ENCODE data around the gene ZNF689. TPM values are rescaled to one million over a fixed set of nuclear protein-coding genes. Genes with fewer than 3 reads are reported as not detected.

The ZNF689 gene
- total and polyA plus RNA-seq, 2 of the 13 experiments (the other 11 are each of a cell fraction or from before 2014, with no cell fraction given) = 9.7 to 19.5 TPM

DNA sequence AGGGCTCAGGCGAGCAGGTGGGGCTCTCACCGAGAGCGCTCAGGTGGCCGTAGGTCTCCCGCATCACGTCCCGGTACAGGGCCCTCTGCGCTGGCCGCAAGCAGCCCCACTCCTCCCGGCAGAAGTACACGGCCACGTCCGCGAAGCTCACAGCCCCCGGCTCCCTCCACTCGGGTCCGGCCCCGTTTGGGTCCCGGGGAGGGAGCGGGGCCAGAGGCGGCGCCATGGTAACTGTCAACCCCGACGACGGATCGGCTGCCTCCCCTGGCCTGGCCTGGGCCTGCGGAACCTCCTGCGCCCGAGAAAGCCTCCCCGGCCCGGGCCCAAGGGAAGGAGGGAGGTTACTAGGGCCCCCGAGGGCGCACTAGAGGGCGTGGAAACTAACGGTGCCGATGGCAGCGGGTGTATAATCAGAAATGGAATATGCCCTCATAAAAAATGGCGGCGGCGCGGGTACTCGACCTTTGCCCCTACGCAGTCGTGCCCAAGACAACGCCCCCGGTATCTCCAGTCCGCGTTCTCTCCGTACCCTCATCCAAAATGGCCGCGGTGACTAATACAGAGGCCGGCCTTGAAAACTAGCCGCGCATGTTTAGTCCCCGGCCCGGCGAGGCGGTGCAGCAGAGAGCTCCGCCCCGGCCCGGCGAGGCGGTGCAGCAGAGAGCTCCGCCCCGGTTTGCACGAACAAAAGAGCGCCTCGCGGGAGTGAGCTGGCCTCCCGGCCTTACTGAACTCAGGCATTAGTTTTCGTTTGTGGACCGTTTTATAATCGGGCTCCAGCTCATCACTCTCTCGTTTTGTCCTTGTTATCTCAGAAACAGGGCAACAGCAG, 52.0 kb downstream of the ZNF689 start, which contains the start of gene ZNF764 (continued):
- TF ChIP-seq, protein P1, sequence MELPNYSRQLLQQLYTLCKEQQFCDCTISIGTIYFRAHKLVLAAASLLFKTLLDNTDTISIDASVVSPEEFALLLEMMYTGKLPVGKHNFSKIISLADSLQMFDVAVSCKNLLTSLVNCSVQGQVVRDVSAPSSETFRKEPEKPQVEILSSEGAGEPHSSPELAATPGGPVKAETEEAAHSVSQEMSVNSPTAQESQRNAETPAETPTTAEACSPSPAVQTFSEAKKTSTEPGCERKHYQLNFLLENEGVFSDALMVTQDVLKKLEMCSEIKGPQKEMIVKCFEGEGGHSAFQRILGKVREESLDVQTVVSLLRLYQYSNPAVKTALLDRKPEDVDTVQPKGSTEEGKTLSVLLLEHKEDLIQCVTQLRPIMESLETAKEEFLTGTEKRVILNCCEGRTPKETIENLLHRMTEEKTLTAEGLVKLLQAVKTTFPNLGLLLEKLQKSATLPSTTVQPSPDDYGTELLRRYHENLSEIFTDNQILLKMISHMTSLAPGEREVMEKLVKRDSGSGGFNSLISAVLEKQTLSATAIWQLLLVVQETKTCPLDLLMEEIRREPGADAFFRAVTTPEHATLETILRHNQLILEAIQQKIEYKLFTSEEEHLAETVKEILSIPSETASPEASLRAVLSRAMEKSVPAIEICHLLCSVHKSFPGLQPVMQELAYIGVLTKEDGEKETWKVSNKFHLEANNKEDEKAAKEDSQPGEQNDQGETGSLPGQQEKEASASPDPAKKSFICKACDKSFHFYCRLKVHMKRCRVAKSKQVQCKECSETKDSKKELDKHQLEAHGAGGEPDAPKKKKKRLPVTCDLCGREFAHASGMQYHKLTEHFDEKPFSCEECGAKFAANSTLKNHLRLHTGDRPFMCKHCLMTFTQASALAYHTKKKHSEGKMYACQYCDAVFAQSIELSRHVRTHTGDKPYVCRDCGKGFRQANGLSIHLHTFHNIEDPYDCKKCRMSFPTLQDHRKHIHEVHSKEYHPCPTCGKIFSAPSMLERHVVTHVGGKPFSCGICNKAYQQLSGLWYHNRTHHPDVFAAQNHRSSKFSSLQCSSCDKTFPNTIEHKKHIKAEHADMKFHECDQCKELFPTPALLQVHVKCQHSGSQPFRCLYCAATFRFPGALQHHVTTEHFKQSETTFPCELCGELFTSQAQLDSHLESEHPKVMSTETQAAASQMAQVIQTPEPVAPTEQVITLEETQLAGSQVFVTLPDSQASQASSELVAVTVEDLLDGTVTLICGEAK (IDR thresholded peaks at IDR 0.05) = no peak
- TF ChIP-seq, protein P1 (CRISPR knock-in tag; IDR thresholded peaks at IDR 0.05) = peak; percentile 81
- TF ChIP-seq ZNF552 (CRISPR knock-in tag; IDR thresholded peaks at IDR 0.05; ENCODE audit: borderline replicate concordance) (no peak; the same call in 1 of the 2 replicates), ZNF343 (CRISPR knock-in tag; IDR thresholded peaks at IDR 0.05) (peak; percentile 39; the same call in 1 of the 2 replicates), ZNF207 (IDR thresholded peaks at IDR 0.05; ENCODE audit: borderline replicate concordance) (no peak), HOMEZ (CRISPR knock-in tag; IDR thresholded peaks at IDR 0.05; ENCODE audit: low read depth) (peak; percentile 47; the same call in 1 of the 2 replicates), KDM5A (IDR thresholded peaks at IDR 0.05; ENCODE audit: borderline replicate concordance, low read length) (peak; percentile 48; the same call in 1 of the 2 replicates), GZF1 (CRISPR knock-in tag; IDR thresholded peaks at IDR 0.05) (0 out of 2 replicates have a peak, but pooled peaks have one; percentile 84), ZNF30 (CRISPR knock-in tag; IDR thresholded peaks at IDR 0.05) (no peak; the same call in 1 of the 2 replicates), HMG20A (CRISPR knock-in tag; IDR thresholded peaks at IDR 0.05; ENCODE audit: borderline replicate concordance) (peak; percentile 48; the same call in 1 of the 2 replicates), NFE2L1 (CRISPR knock-in tag; IDR thresholded peaks at IDR 0.05; ENCODE audit: borderline replicate concordance) (no peak), TMF1 (CRISPR knock-in tag; IDR thresholded peaks at IDR 0.05; ENCODE audit: low read depth) (no peak; the same call in 1 of the 2 replicates), ZNF75D (CRISPR knock-in tag; IDR thresholded peaks at IDR 0.05; ENCODE audit: borderline replicate concordance) (no peak), SMARCE1 (IDR thresholded peaks at IDR 0.05; ENCODE audit: borderline replicate concordance) (no peak), PLSCR1 (CRISPR knock-in tag; IDR thresholded peaks at IDR 0.05; ENCODE audit: borderline replicate concordance) (no peak), SOX6 (IDR thresholded peaks at IDR 0.05) (no peak), SOX6 (CRISPR knock-in tag; IDR thresholded peaks at IDR 0.05) (peak; percentile 75)
- TF ChIP-seq, protein P2, sequence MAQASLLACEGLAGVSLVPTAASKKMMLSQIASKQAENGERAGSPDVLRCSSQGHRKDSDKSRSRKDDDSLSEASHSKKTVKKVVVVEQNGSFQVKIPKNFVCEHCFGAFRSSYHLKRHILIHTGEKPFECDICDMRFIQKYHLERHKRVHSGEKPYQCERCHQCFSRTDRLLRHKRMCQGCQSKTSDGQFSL (CRISPR knock-in tag; IDR thresholded peaks at IDR 0.05) = no peak

Data from HepG2 (cell line).